ENCODE measurements around the gene ANKMY2.

ANKMY2 gene

GRCh38 chr7:16564023-16564380 lies 81.6 kb downstream of the ANKMY2 start:
- no peak for DNase-seq

- no peak for DNase-seq
These were observed 82.1 kb downstream of the ANKMY2 start for GRCh38 chr7:16563281-16564022.

GRCh38 chr7:16562456-16563220 lies 82.9 kb downstream of the ANKMY2 start:
- DNase-seq, result no peak

- DNase-seq, result no peak
These were observed 83.6 kb downstream of the ANKMY2 start for GRCh38 chr7:16561943-16562342.

- DNase-seq, result no peak
These were observed 85.9 kb downstream of the ANKMY2 start for GRCh38 chr7:16559497-16560179.

GRCh38 chr7:16558761-16559302 lies 86.7 kb downstream of the ANKMY2 start:
- no peak for DNase-seq

- no peak for DNase-seq
These were observed 89.2 kb downstream of the ANKMY2 start for GRCh38 chr7:16556359-16556758.

GRCh38 chr7:16554518-16555236 lies 90.9 kb downstream of the ANKMY2 start:
- DNase-seq, result no peak

GRCh38 chr7:16550671-16551070 lies 94.9 kb downstream of the ANKMY2 start:
- DNase-seq, result no peak
